B cell (primary cell): ENCODE results near the gene FAM78B.

Experiments
- CTCF ChIP-seq: fragments of 200-600 bp; IDR thresholded peaks from one replicate; pipeline ENCODE4 v1.8.0; 2022; ENCODE audit warnings: antibody characterized with exemption, mild to moderate bottlenecking
- EZH2 ChIP-seq: IDR thresholded peaks from 2 replicates; pipeline ENCODE4 v1.6.1; 2012; ENCODE audit warnings: borderline replicate concordance, low read depth, mild to moderate bottlenecking, moderate library complexity, low read length; ENCODE audit not compliant: insufficient read depth, poor library complexity, severe bottlenecking

- TF ChIP-seq CTCF (no peak), EZH2 (no peak)
Observed at GRCh38 chr1:166031932-166032571, 134.7 kb downstream of the FAM78B start.
